Nephron (organoid): Measurements from ENCODE around the gene KATNAL1.

ENCODE experiments used
- H3K27ac Mint-ChIP-seq, 3 experiments: 2 replicates each; pipeline ENCODE4 v1.8.0; 2020; ENCODE audit warnings: mixed read lengths in 3 of 3, mild to moderate bottlenecking in 2 of 3, moderate library complexity in 1 of 3
- H3K27me3 Mint-ChIP-seq: 2 replicates; pipeline ENCODE4 v1.8.0; 2021; ENCODE audit warnings: low read depth, mild to moderate bottlenecking, moderate library complexity, mixed read lengths
- H3K36me3 Mint-ChIP-seq: 2 replicates; pipeline ENCODE4 v1.8.0; 2020; ENCODE audit warnings: low read depth, mixed read lengths
- H3K4me1 Mint-ChIP-seq: 2 replicates; pipeline ENCODE4 v1.8.0; 2020; ENCODE audit warnings: mixed read lengths
- H3K4me3 Mint-ChIP-seq, 3 experiments: 2 replicates each; pipeline ENCODE4 v1.8.0; 2020; ENCODE audit warnings: mild to moderate bottlenecking in 3 of 3, mixed read lengths in 3 of 3, moderate library complexity in 2 of 3
- H3K9me3 Mint-ChIP-seq: 2 replicates; pipeline ENCODE4 v1.8.0; 2020; ENCODE audit warnings: mixed read lengths
- CTCF ChIP-seq, 3 experiments: fragments of 200-600 bp; sonication (generic); IDR thresholded peaks; one replicate each; pipeline ENCODE4 v1.5.0; 2021; ENCODE audit warnings: antibody characterized with exemption in 3 of 3; ENCODE audit not compliant: unreplicated experiment in 3 of 3

Gene KATNAL1

DNA sequence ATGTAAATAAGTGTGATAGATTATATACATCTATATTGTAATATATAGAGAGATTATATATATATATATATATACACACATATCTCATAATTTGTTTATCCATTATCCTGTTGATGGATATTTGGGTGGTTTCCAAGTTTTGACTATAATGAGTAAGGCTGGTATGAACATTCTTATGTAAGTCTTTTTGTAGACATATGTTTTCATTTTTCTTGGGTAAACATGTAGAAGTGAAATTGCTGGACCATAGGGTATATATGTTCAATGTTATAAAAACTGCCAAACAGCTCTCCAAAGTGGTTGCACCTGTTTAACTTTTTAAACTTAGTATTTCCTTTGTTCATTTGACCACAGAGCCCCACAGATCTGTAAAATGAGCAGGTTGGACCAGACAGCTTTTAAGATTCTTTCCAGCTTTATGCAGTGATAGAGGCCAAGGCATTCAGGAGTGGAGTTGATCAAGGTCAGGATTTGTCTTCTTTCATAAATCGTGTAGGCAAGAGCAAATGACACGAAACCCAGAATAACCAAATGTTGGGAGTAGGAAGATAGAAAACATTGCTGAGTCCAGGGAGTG, 21.7 kb upstream of the KATNAL1 start:
- H3K27ac Mint-ChIP-seq: peak overlapping the region in 2 of 3 experiments; percentile 2 to 25
- no peaks in the 10 kb centered on the region for H3K36me3 Mint-ChIP-seq
- H3K4me3 Mint-ChIP-seq: no peak overlapping the region
- H3K4me1 Mint-ChIP-seq: peaks cover 33% of the 10 kb centered on the region
- no peaks in the 10 kb centered on the region for H3K9me3 Mint-ChIP-seq
- TF ChIP-seq CTCF (IDR thresholded peaks at IDR 0.05; ENCODE audit: unreplicated experiment in 3 of 3): no peak
- H3K27me3 Mint-ChIP-seq: no peaks in the 10 kb centered on the region

DNA sequence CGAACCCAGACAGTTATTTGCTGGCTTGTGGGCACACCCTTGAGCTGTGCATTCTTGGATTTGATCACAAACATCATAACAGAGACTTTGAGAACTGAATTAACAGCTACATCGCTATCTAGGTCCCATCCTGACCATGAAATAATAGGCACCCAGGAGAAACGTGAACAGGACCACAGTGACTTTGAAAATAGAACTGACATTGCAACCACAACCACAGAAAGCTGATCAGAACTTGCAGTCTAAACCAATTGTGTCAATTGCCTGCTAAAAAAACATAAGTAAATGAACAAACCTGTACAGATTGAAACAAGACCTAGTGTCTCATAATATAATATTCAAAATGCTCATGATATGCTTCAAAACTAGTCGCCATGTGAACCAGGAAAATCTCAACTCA, 18.3 kb upstream of the KATNAL1 start:
- no peak for TF ChIP-seq CTCF (IDR thresholded peaks at IDR 0.05; ENCODE audit: unreplicated experiment in 3 of 3)
- no peaks in the 10 kb centered on the region for H3K36me3 Mint-ChIP-seq
- peaks cover 18% of the 10 kb centered on the region for H3K4me1 Mint-ChIP-seq
- no peak overlapping the region for H3K4me3 Mint-ChIP-seq
- no peaks in the 10 kb centered on the region for H3K9me3 Mint-ChIP-seq
- no peak overlapping the region for H3K27ac Mint-ChIP-seq
- no peaks in the 10 kb centered on the region for H3K27me3 Mint-ChIP-seq

- no peaks in the 10 kb centered on the region for H3K9me3 Mint-ChIP-seq
- H3K27ac Mint-ChIP-seq: no peak overlapping the region
- no peak for TF ChIP-seq CTCF (IDR thresholded peaks at IDR 0.05; ENCODE audit: unreplicated experiment in 3 of 3)
- peaks cover 22% of the 10 kb centered on the region for H3K4me1 Mint-ChIP-seq
- H3K4me3 Mint-ChIP-seq: no peak overlapping the region
- no peaks in the 10 kb centered on the region for H3K27me3 Mint-ChIP-seq
- no peaks in the 10 kb centered on the region for H3K36me3 Mint-ChIP-seq
These were observed 16.2 kb upstream of the KATNAL1 start for GRCh38 chr13:30323524-30323923.

GRCh38 chr13:30322428-30322827, 15.1 kb upstream of the KATNAL1 start:
- no peak overlapping the region for H3K4me3 Mint-ChIP-seq
- H3K27ac Mint-ChIP-seq: no peak overlapping the region
- H3K9me3 Mint-ChIP-seq: no peaks in the 10 kb centered on the region
- no peaks in the 10 kb centered on the region for H3K36me3 Mint-ChIP-seq
- peaks cover 22% of the 10 kb centered on the region for H3K4me1 Mint-ChIP-seq
- no peak for TF ChIP-seq CTCF (IDR thresholded peaks at IDR 0.05; ENCODE audit: unreplicated experiment in 3 of 3)
- H3K27me3 Mint-ChIP-seq: no peaks in the 10 kb centered on the region

DNA sequence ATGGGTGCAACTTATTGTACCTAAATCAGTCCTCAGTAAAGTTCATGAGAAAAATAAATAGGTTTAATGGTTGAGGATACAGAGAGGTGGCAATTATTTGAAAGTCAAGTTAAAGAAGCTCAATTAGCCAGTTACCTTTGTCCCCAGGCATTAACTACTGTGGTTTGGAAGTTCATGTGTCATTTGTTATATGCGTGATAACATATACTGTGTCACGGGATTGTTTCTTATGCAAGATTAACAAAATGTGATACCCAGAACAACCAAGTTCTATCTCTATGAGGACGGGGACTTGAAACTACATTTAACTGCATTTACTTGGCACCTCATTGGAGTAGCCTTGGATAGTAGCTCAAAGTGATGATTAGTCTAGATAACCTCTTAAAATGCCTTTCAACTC, 13.9 kb upstream of the KATNAL1 start:
- H3K4me3 Mint-ChIP-seq: no peak overlapping the region
- H3K36me3 Mint-ChIP-seq: no peaks in the 10 kb centered on the region
- H3K4me1 Mint-ChIP-seq: peaks cover 22% of the 10 kb centered on the region
- H3K27ac Mint-ChIP-seq: no peak overlapping the region
- no peaks in the 10 kb centered on the region for H3K27me3 Mint-ChIP-seq
- no peaks in the 10 kb centered on the region for H3K9me3 Mint-ChIP-seq
- no peak for TF ChIP-seq CTCF (IDR thresholded peaks at IDR 0.05; ENCODE audit: unreplicated experiment in 3 of 3)

DNA sequence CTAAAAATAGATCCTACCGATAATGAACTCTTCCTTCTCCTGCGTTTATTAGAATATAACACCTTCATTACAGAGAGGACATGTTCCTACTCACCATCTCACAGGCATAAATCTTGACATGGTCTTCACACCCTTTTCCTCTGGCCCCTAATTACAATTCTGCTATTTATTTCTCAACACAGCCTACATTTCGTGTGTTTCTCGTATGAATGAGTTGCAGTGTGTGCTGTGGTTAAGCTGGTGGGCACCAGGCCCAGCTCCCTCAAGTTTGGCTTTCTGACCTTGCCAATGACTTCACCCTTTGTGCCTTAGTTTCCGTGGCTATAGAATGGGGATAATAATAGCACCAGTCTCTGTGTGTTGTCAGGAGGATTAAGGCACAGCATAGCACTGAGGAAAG, 12.3 kb upstream of the KATNAL1 start:
- TF ChIP-seq CTCF (IDR thresholded peaks at IDR 0.05; ENCODE audit: unreplicated experiment in 3 of 3): no peak
- H3K27me3 Mint-ChIP-seq: no peaks in the 10 kb centered on the region
- H3K9me3 Mint-ChIP-seq: no peaks in the 10 kb centered on the region
- no peak overlapping the region for H3K4me3 Mint-ChIP-seq
- peaks cover 22% of the 10 kb centered on the region for H3K4me1 Mint-ChIP-seq
- H3K27ac Mint-ChIP-seq: no peak overlapping the region
- no peaks in the 10 kb centered on the region for H3K36me3 Mint-ChIP-seq
